GM21619 (cell line): ENCODE measurements around the gene CNTN4.

Experiments used
- ATAC-seq: cut with Tn5 transposase; IDR thresholded peaks from one replicate; pipeline ENCODE4 v1.9.1; 2021; ENCODE audit not compliant: unreplicated experiment

Gene CNTN4

DNA sequence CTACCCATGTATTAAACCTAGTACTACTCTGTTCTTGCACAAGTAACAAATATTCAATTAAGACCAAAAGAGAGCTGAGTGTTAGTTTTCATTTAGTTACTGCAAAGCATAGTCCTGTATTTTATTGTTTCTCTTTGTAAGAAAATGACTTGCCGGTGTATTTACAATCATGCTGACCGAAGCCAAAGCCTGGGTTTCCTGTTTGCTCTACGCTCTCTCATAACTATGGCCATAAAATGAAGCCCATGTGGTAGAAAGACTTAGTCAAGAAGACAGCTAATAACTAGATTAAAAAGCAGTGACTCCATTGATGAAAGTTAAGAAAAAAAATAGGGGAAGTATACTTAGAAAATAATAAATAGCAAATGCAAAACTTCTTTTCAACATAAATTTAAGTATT, 479.9 kb downstream of the CNTN4 start:
- ATAC-seq = no peak

- no peak for ATAC-seq
Measured at GRCh38 chr3:2579206-2579605, 480.5 kb downstream of the CNTN4 start.

DNA sequence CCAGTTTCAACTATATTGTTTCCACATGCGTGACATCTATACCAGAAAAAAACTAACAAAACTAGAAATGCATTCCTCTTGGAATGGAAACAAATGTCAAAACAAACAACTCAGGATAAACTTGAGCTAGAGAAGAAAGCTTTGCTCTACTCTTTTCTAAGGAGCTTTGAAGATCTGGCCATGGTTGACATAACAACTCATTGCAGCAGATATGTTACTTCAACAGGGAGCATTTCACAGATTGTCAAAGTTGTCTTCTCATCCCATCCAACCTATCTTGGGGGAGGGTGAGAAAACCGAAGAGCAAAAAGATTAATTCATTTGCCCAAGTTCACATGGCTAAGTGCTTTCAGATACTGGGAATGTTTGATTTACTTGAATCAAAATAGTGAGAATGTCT, 484.4 kb downstream of the CNTN4 start:
- no peak for ATAC-seq

DNA sequence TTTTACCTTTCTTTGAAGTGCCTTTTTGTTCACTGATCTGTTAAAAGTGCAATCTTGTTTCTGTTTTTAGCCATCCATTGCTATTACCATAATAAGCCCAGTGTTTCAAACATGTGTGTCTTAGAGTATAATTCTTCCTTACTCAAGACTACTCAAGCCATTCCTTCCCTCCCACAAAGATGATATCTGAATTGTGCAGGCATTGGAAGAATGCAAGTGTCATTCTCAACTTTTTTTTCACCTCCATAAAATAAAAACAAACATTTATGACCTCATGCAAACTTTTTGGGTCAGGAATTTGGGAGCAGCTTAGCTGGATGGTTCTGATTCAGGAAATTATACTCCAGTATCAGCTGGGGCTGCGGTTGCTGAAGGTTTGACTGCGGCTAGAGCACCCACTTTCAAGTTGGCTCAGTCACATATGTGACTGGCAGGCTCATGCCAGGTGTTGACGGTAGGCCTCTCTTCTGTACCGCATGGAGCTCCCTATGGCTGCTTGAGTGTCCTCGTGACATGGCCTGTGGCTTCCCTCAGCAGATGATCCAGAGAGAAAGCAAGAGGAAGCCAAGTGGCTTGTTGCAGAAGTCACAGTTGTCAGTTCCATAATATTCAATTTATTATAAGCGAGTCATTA, 490.8 kb downstream of the CNTN4 start:
- ATAC-seq = no peak

DNA sequence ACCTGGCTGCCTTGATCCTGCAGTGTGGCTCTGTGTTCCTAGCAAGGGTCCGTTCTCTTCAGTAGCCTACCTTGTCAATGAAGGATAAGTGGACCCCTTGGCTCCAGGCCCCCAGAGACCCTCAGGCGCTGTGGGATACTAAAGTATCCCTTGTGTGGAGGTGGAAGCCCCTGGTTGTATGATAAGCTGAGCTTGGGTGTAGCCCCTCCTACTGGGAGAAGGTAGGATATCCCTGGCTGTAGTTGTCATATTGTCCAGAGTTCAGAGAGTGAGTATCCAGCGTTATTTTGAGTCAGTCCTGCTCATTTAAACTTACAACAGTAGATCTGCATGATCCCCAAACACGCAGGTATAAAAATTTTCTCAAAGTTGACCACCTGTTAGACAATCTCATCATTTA, 496.8 kb downstream of the CNTN4 start:
- ATAC-seq = no peak

DNA sequence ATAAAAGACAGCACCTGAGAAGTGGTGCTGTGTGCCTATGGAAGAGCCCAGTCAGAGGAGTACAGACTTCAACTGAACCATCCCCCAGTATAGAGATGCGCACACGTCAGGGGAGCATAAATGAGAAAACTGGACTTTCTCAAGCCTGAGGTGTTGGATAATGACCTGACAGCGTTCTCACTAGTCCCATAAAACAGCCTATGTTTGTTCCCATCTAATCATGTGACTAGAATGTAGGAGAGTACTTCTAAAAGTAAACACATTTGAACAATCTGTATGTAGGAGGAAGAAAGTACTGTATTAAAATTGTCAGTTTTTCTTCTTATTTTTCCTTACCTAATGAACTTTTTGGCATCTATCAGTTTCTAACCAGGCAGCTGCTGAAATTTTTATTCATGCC, 498.9 kb downstream of the CNTN4 start:
- no peak for ATAC-seq

- no peak for ATAC-seq
Measured at GRCh38 chr3:2599471-2599870, 500.8 kb downstream of the CNTN4 start.

GRCh38 chr3:2603692-2604289, 505.1 kb downstream of the CNTN4 start:
- ATAC-seq = no peak

- no peak for ATAC-seq
Measured at GRCh38 chr3:2614578-2614977, 515.9 kb downstream of the CNTN4 start.

DNA sequence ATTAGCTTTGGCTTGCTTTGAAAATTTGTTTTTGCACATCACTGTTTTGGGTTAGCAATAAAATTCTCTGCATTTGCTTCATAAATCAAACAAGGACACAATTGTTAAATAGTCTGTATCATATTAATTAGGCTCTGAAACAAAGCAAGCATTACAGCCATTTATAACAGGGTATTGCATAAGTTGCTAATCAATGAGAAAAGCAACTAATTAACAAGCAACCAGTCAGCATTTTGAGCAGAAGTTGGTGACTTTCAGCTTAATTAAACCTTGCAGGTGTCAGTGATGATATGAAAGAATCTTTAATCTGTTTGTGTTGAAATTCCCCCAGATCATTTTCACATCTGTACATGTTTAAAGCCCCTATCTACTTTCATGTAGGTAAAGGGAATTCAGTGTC, 516.4 kb downstream of the CNTN4 start:
- no peak for ATAC-seq

- no peak for ATAC-seq
Measured at GRCh38 chr3:2623436-2623835, 524.8 kb downstream of the CNTN4 start.

- no peak for ATAC-seq
Measured at GRCh38 chr3:2628117-2628516, 529.5 kb downstream of the CNTN4 start.

GRCh38 chr3:2635511-2635910, 536.8 kb downstream of the CNTN4 start:
- ATAC-seq = no peak

DNA sequence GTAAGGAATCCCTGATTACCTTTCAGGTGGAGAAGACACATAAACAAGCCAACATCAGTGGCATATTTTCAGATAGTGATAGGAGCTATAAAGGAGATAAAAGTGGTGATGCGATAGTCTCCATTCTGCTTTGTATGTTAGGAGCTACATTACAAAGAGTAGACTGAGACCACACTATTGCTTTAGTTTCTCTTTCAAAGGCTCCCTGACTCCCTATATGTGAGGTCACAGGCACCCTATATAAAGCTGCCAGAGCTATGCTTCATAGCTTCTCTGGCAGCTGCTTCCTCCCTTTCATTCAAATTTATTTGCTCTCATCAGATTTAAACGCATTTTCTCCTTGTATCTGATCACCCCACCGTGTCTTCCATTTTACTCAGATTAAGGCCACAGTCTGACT, 544.9 kb downstream of the CNTN4 start:
- no peak for ATAC-seq

DNA sequence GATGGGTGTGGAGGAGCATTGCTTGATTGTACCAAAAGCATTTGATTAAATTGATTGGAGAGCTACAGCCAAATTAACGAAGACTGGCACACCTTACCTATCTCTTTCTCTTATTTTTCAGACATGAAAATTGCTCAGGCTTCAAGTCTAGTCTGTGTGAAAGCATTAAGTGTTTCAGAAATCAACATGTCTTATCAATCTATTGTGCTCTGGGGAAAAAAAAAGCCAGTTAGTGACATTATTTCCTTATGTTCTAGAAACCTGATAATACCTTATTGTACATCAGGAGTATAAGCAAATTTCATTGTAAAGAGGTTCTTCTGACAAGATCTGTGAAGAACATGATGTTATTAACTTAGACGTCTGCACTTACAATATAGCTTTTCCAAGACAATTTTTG, 546.3 kb downstream of the CNTN4 start:
- no peak for ATAC-seq

- ATAC-seq = no peak
Measured at GRCh38 chr3:2650746-2651145, 552.1 kb downstream of the CNTN4 start.

GRCh38 chr3:2652386-2652785, 553.7 kb downstream of the CNTN4 start:
- ATAC-seq = no peak

DNA sequence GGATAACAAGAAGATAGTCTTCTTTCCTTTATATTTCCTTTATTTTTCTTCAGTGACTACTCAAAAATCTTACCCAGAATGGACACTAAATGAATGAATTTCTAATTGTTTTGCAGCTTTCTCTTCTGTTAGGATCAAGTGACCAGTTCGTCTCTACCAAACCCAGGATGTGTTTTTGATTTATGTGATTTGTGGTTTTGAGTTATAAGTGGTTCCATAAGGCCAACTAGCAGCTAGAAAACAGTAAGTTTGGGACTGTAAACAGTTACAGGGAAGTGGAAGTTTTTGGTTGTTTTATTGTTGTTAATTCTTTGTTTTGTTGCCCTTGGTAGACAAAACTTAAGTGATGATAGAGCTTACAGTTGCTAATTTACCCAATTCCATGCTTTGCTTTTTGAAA, 555.0 kb downstream of the CNTN4 start:
- no peak for ATAC-seq

GRCh38 chr3:2655229-2655701, 556.6 kb downstream of the CNTN4 start:
- no peak for ATAC-seq

DNA sequence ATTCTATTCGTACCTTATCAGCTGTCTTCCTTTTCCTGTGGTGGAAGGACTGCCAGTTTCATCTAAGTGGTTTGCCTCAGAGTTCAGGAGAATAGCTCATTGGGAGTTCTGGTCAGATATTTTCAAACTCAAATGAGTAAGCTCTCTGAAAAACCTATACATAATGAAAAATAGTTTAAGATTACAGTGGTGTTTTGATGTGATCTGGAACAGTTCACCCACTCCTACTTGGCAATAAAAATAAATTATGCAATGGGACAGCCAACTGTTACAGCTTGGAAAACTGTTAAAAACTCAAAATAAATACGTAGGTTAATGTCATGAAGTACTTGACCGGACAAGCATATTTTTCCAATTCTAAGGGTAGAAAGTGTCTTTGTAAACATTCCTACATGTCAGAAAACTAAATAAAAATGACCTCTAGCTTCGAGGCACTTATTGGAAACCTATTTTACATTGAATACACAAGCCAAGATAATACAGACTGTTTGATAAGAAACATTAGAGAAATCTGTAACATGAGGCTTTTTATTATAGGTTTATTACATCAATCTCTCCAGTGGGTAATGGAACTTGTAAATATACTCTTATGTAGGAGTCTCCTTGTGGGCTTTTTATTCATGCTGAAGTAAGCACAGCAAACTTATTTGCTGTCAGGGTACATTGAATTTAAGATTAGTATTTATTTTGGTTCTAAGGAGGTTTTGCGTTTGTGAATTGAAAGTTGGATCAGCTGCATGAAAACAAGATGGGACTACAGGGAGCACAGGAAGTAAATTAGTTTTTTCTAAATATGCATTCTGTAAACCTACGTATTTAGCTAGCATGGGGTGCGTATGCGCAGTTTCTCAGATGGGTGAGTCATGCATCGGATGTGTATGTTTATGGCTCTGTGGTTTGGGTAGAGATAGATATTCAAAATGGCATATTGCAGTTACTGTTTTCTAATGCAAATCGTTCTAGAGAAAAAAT, 558.4 kb downstream of the CNTN4 start:
- no peak for ATAC-seq

DNA sequence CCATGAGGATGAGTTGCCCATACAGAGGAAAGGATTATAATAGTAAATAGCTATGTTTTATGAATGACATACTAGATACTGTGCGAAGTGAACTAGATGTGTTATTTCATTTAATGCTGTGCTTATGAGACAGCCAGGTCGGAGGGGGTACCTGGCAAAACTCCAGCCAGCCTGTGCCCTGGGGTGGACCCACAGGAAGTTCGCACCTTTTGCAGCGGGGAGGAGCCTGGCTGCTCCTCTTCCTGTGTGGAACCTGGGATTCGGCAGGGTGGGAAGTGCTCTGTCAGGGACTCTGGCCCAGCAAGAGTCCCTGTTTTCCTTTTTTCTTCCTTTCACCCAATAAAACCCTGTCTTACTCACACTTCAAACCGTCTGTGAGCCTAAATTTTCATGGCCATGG, 559.3 kb downstream of the CNTN4 start:
- ATAC-seq = no peak

DNA sequence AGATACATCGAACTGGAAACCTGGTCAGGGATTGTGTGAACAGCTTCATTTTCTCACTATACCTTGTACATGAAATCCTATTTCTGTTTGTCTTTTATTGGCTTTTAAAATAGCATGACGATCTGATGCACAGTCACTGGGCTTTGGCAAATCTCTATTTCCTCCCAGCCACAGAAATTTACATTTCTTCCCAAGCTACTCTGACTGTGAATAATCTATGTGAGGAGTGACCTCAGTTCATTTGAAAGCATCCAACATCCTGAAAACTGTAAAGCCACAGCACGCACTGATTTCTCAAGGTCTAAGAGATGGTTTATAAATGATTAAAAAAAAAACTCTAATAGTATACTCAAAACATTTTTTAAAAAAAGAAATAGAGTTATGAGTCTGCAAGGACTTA, 561.2 kb downstream of the CNTN4 start:
- ATAC-seq = no peak
